GM18507 (cell line): ENCODE measurements around the gene LDHAL6B.

Source experiments
- DNase-seq: peaks from one replicate; pipeline ENCODE4 v3.0.0; 2011; ENCODE audit warnings: low read depth; ENCODE audit not compliant: insufficient read length; ENCODE audit errors: extremely low spot score
- FAIRE-seq: peaks from 2 replicates; lab custom pipeline; 2011; peaks lifted over from hg19 to GRCh38; lab: Jason Lieb, UNC

The LDHAL6B gene

GRCh38 chr15:59205839-59206622, 612 bp upstream of the LDHAL6B start:
- DNase-seq (no peak), FAIRE-seq (no peak)

DNA sequence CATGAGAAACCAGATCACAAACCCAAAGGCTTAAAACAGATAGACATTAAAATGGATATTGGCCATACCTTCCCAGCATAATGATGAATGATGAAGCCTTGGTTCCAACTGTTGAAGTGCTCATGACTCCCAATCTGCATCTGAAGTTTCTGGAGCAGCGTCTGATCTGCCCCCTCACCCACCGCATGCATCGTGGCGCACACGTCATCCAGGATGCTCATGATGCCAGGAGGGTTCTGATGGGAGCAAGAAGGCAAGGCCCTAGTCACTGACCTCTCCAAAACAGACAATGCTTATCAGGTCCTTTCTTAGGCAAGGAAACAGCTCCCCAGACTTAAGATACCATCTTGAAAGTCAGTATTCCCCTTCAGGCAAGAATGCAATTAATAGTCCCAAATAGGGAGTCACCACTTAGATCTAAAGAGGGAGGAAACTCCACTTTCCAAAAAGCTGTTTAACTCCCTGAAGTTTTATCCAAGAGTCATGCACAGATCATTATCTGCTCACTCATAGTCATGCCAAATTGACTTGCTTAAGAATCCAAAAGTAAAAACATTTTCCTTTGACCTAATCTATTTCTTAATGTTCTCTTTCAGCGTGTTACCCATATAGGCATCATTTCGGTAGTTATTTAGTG, 2.1 kb downstream of the LDHAL6B start:
- DNase-seq, result no peak
- FAIRE-seq, result no peak

- DNase-seq, result no peak
- no peak for FAIRE-seq
These were observed 3.5 kb downstream of the LDHAL6B start for GRCh38 chr15:59210186-59210585.

- DNase-seq (no peak), FAIRE-seq (no peak)
These were observed 10.3 kb downstream of the LDHAL6B start for GRCh38 chr15:59216911-59217310.

GRCh38 chr15:59217876-59218498, 11.3 kb downstream of the LDHAL6B start:
- DNase-seq, result no peak
- FAIRE-seq, result no peak

DNA sequence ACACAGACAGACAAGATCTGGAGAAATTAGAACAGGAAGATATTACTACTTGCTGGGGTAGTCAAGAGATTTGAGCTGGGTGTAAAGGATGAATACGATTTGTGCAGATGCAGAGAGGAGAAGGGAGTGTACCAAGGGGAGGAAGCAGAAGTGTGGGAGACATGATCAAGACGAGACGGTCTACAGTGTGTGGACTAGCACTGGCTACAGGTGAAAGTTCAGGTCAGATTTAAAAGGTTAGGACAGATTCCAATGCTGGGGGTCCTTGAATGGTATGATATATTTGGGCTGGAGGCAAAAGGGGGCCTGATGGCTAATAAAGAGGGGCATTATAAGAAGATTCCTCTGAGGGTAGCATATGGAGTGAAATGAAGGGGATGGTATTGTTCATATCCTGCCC, 12.1 kb downstream of the LDHAL6B start:
- no peak for FAIRE-seq
- no peak for DNase-seq

DNA sequence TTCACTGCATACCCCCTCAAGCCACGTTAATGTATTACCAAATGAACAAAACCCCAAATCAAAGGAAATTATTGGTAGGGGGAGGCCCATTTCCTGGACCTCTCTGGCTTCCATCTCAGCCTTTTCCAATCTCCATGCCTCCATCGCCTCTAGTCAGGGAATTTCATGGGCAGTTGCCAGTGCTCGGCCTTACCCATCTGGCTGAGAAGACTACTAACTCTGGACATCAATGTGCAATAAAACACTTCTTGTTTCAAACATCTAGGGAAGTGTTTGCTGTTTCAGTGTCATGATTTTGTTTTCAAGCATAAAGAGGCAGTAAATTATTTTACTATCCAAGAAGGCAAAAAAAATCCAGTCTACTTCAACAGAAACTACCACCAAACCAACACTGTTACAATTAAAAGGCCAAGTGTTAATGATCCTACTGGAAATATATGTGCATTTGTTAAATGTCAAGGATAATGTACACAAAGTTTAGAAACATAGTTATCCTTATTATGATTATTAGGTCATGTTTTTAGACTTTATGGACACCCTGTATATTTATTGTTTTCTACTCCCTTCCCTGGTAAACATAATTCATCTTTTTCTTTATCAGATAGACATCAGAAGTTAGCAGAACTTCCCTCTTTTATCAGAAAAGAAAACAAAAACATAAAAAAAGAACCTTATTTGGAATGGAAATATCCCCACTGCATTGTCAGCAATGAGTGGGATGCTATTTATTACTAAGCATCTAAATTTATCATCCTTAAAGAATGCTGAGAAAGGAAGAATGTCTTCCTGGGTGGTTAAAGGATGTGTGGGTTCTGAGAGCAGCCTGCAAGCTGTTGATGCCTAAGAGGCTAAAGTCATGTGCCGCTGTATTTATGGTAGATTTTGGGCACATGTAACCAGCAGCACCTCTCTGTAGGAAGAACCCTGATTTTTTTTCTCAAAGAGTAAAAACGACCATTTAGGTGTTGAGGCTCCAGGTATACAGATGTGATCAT, 15.2 kb downstream of the LDHAL6B start:
- FAIRE-seq (no peak), DNase-seq (no peak)

- no peak for FAIRE-seq
- DNase-seq, result no peak
These were observed 16.4 kb downstream of the LDHAL6B start for GRCh38 chr15:59222906-59223550.

GRCh38 chr15:59223736-59224135, 17.1 kb downstream of the LDHAL6B start:
- FAIRE-seq, result no peak
- no peak for DNase-seq

DNA sequence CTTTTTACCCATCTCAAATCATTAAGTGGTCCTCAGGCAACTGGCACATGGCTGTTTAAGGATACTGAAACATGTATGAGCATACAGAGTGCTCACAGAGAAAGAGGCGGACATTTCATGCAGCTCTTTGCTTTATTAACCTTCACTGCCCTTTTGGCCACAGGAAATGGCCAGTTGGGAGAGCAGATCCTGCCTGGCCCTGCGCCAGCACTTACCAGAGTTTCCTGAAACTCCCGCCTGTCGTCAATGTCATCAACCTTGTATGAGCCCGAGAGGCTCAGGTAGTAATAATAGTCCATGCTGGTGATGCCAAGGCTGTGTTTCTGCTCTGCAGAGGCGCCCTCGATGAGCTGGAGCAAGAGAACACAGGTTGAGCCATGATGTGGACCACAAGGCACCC, 17.8 kb downstream of the LDHAL6B start:
- DNase-seq, result no peak
- FAIRE-seq, result no peak

DNA sequence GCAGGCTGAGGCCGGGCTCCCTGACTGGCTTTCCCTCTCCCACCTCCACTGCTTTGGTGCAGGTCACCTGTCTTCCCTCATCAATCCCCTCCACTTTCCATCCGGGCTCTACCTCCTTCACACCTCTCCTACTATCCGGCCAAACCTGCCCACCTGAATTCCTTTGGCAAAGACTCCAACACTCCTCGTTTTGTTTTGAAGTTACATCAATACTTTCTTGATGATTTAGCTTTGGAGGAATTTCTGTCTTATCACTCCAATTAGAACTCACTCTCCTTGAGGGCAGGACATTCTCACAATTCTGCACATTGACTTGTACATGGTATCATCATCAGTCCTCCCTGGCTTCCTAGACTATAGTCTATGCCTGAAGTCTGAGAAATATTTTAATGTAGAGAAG, 20.4 kb downstream of the LDHAL6B start:
- DNase-seq, result no peak
- no peak for FAIRE-seq

DNA sequence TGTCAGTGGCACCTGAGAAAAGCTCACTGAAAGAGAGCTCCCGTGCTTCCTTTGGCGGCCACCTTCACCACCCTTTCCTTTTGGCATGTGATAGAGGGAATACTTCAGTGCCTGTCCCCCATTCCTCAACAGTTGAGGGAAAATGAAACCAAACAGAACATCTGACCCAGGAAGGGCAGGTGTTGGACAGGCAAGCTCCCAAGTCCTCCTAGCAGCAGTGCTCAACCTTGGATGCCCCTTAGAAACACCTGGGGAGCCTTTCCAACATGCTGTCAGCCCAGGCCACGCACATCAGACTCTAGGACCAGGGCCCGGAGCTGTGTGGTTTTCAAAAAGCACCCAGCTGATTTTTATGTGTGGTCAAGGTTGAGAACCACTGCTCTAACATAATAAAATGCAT, 22.4 kb downstream of the LDHAL6B start:
- DNase-seq (no peak), FAIRE-seq (no peak)

GRCh38 chr15:59229453-59229852, 22.8 kb downstream of the LDHAL6B start:
- no peak for FAIRE-seq
- no peak for DNase-seq

- no peak for FAIRE-seq
- no peak for DNase-seq
These were observed 23.9 kb downstream of the LDHAL6B start for GRCh38 chr15:59230531-59231055.

DNA sequence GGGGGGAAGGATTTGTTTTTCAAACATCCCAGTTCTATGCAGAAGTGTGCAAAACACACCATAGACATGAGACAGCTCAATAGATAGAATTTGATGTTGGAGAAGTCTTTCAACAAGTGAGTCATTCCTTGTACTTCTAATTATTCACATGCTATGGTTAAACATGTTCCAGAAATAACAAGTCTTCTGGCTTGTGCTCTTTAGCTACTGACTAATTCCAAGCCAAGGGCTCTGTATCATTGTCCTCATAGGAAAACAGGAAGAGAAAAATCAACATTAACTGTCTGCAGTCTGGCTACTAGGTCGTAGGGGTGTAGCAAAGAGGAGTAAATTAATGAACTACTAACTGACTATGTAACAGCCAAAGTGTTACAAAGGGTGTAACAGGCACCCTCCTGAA, 25.8 kb downstream of the LDHAL6B start:
- DNase-seq, result no peak
- no peak for FAIRE-seq

GRCh38 chr15:59236394-59236793, 29.8 kb downstream of the LDHAL6B start:
- FAIRE-seq, result peak; percentile 26

GRCh38 chr15:59237119-59237855, 30.6 kb downstream of the LDHAL6B start:
- DNase-seq, result no peak
- no peak for FAIRE-seq

More at GRCh38 chr15:59236394-59236793, 29.8 kb downstream of the LDHAL6B start:
- DNase-seq, result no peak

DNA sequence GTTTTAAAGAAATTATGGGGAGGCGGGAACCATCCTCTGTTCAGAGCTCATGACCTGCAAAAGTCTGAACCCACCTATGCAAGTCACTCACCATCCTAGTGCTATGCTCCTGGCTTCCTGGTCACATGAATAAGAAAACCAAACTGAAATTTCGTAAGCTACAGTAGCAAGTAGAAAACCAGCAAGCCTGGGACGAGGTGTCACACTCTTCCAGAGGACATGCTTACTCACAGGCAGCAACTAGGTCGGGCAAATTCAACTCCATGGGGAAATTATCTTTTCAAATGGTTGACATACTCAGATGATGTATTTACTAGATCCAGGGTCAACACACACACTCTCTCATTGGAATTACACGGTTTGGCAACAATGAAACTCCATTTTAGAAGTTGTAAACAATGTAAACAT, 31.3 kb downstream of the LDHAL6B start:
- peak; percentile 94 for FAIRE-seq
- DNase-seq, result no peak
